Esophagus muscularis mucosa (tissue), 4 donors: Measurements from ENCODE around the gene CCDC9B.

Experiments used
- CTCF ChIP-seq, 3 experiments: fragments of 200-600 bp in 2 of 3; fragments of 450-650 bp in 1 of 3; sonication (generic) in 2 of 3; IDR thresholded peaks; one replicate each; pipeline ENCODE4 v1.5.1; 2017 to 2019; ENCODE audit warnings: antibody characterized with exemption in 3 of 3, mild to moderate bottlenecking in 2 of 3, moderate library complexity in 1 of 3
- EP300 ChIP-seq: sonication (generic); formaldehyde crosslinking; IDR thresholded peaks from one replicate; pipeline ENCODE4 v1.6.1; 2017; ENCODE audit warnings: antibody characterized with exemption
- POLR2A ChIP-seq: fragments of 450-650 bp; IDR thresholded peaks from one replicate; pipeline ENCODE4 v1.6.1; 2017; ENCODE audit warnings: antibody characterized with exemption, moderate library complexity, mild to moderate bottlenecking, low read depth

DNA sequence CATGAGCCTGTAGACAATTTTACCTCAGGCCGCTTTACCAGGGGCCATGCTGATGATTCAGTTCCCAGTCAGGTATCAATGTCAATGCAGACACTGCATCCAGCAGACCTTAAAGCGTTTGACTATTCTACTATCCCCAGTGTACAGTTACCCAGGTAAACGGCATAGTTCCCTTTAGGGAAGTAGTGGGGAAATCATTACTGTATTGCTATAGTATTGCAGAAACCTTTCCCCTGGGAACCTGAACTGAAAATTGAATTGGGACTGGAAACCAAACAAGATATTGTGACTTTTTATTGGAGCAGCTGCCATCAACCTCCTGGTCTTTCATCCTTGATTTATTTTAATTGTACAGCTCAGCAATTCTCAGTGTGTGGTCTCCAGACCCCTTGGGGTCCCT, 23.8 kb downstream of the CCDC9B start:
- no peak for TF ChIP-seq CTCF (IDR thresholded peaks at IDR 0.05)
- no peak for TF ChIP-seq POLR2A
- TF ChIP-seq EP300 = no peak
